Prostate gland (tissue), 2 donors: ENCODE measurements around the gene HEXA. TPM values are rescaled to one million over a fixed set of nuclear protein-coding genes. Genes with fewer than 3 reads are reported as not detected.
A peak's percentile ranks its signal among the peaks of the same experiment; 100 is the strongest.

Experiments
- DNase-seq: peaks from one replicate; pipeline ENCODE4 v3.0.0-alpha.2; 2019; ENCODE audit warnings: low spot score
- H3K27ac ChIP-seq, 2 donors: fragments of 200-600 bp; sonication (generic); 2 replicates each; pipeline ENCODE4 v1.5.1; 2017 to 2019
- H3K27me3 ChIP-seq: fragments of 200-600 bp; sonication (generic); replicated peaks from 2 replicates; pipeline ENCODE4 v1.5.1; 2019; ENCODE audit not compliant: insufficient read depth
- H3K36me3 ChIP-seq, 2 donors: fragments of 200-600 bp; sonication (generic); 1 replicate in 1 of 2; 2 replicates in 1 of 2; pipeline versions ENCODE4 v1.5.1 to v1.8.1; 2017 to 2019
- H3K4me1 ChIP-seq: fragments of 200-600 bp; sonication (generic); replicated peaks from 2 replicates; pipeline ENCODE4 v1.5.1; 2019
- H3K4me3 ChIP-seq, 2 donors: fragments of 200-600 bp; sonication (generic); 2 replicates each; pipeline ENCODE4 v1.5.1; 2017 to 2019
- H3K9me3 ChIP-seq: fragments of 200-600 bp; sonication (generic); 2 replicates; pipeline ENCODE4 v1.5.1; 2017
- CTCF ChIP-seq, 4 experiments: fragments of 200-600 bp in 2 of 4; fragments of 450-650 bp in 2 of 4; sonication (generic) in 2 of 4; IDR thresholded peaks; 1 replicate in 3 of 4; 2 replicates in 1 of 4; pipeline ENCODE4 v1.5.1; 2016 to 2019; ENCODE audit warnings: antibody characterized with exemption in 4 of 4, mild to moderate bottlenecking in 2 of 4, moderate library complexity in 2 of 4
- POLR2A ChIP-seq: fragments of 450-650 bp; IDR thresholded peaks from one replicate; pipeline ENCODE4 v1.6.1; 2016; ENCODE audit warnings: antibody characterized with exemption, mild to moderate bottlenecking
- POLR2AphosphoS5 ChIP-seq: sonication (generic); formaldehyde crosslinking; IDR thresholded peaks from one replicate; pipeline ENCODE4 v1.6.1; 2017; ENCODE audit warnings: antibody characterized with exemption
- WGBS: methylation state at CpG from one replicate; pipeline ENCODE4 v1.1.5; 2018; 5-methylcytosine and 5-hydroxymethylcytosine counted together
- intact Hi-C: fragments of 100-400 bp; cut with DNase I; formaldehyde crosslinking; loops from one replicate; pipeline ENCODE4 v1.14.2; 2022
- total RNA-seq, 2 donors: library from RNA; depleted of rRNA; stranded (reverse); fragments of >200 nt; gene quantifications; one replicate each; pipeline ENCODE4 v1.1.0, GENCODE V29; 2016

HEXA gene
- total RNA-seq, 2 donors from 2014 or later = 78.1 to 176 TPM

DNA sequence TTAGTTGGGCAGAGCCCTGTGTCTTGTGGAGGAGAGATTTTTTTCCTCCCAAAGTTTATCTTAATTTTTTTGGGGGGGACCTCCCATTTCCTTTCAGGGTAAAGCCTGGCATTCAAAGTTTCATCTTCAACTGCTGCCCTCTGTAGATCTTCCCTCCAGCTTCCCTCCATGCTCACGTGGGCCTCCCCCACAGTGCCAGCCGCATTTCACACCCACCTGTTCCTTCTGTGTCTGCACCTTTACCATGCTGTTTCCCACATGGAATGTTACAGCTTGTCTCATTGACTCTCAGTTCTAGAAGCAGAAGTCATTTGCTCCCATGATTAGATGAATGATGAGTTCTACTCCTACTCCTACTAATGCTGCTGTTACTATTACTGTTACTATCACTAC is 62.4 kb downstream of the HEXA start:
- intact Hi-C loops = loop anchor here (10.0 kb wide), 1 partner anchor 61 kb away; the partner anchor contains the start of gene HEXA
- DNase-seq = no peak
- Histone ChIP-seq H3K4me3 (no peak overlapping the region), H3K36me3 (no peaks in the 10 kb centered on the region), H3K27me3 (no peaks in the 10 kb centered on the region), H3K9me3 (no peaks in the 10 kb centered on the region), H3K27ac (no peak overlapping the region), H3K4me1 (no peaks in the 10 kb centered on the region)
- WGBS = 77% methylated on average over 2 of the region's 2 CpGs
- TF ChIP-seq CTCF (IDR thresholded peaks at IDR 0.05) = no peak

DNA sequence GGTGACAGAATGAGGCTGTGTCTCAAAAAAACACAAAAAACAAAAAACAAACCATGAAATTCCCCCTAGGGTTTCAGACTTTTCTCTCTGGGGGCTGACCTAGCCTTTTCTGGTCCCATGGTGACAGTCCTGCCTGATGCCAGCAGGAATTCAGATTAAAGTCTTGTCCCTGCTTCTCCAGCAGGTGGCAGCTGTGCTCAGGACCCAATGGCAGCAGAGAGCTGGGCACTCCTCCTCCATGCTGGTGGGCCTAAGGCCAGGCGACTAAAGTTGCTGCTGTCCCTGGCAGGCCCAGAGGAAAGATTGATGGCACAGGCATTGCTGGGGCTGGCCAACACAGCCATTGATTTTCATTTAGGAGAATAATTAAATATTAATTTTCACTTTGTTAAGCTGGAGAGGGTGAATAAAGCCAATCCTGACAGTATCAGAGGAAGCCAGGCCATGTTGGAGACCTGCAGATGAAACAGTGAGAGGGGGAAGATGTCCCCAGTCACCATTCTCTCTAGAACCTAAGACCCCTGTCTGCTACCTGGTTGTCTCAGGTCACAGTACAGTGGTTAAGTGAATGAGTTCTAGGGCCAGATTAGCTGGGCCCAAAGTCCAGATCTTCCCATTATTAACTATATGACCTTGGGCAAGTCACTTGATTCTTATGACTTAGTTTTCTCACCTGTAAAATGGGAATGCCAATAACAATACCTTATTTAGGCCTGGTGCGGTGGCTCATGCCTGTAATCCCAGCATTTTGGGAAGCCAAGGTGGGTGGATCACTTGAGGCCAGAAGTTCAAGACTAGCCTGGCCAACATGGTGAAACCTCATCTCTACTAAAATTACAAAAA is 63.0 kb downstream of the HEXA start:
- H3K9me3 ChIP-seq = no peaks in the 10 kb centered on the region
- WGBS = 50% methylated on average over 2 of the region's 2 CpGs
- H3K4me3 ChIP-seq = no peak overlapping the region
- TF ChIP-seq POLR2A = no peak
- TF ChIP-seq CTCF (IDR thresholded peaks at IDR 0.05) = peak in 3 of 4 experiments; percentile 54 to 78 (median 72)
- peak; percentile 42 for TF ChIP-seq POLR2AphosphoS5
- peak; percentile 52 for DNase-seq
- H3K4me1 ChIP-seq = no peaks in the 10 kb centered on the region
- no peaks in the 10 kb centered on the region for H3K36me3 ChIP-seq
- H3K27me3 ChIP-seq = no peaks in the 10 kb centered on the region
- no peak overlapping the region for H3K27ac ChIP-seq
- intact Hi-C loops = loop anchor here (10.0 kb wide), 1 partner anchor 62 kb away; the partner anchor contains the start of gene HEXA

GRCh38 chr15:72307026-72307425 is 68.8 kb downstream of the HEXA start:
- no peak for DNase-seq
- Histone ChIP-seq H3K9me3 (no peaks in the 10 kb centered on the region), H3K4me1 (no peaks in the 10 kb centered on the region), H3K27ac (no peak overlapping the region), H3K4me3 (no peak overlapping the region), H3K36me3 (no peaks in the 10 kb centered on the region), H3K27me3 (no peaks in the 10 kb centered on the region)
- intact Hi-C loops = no loop called here
- WGBS = 61% methylated on average over 5 of the region's 5 CpGs
- TF ChIP-seq POLR2A = no peak
- no peak for TF ChIP-seq CTCF (IDR thresholded peaks at IDR 0.05)
- no peak for TF ChIP-seq POLR2AphosphoS5

- no peaks in the 10 kb centered on the region for H3K9me3 ChIP-seq
- no peak for TF ChIP-seq CTCF (IDR thresholded peaks at IDR 0.05)
- no peak for TF ChIP-seq POLR2AphosphoS5
- TF ChIP-seq POLR2A = no peak
- intact Hi-C loops = no loop called here
- no peaks in the 10 kb centered on the region for H3K27me3 ChIP-seq
- H3K4me3 ChIP-seq = no peak overlapping the region
- no peak overlapping the region for H3K27ac ChIP-seq
- no peaks in the 10 kb centered on the region for H3K4me1 ChIP-seq
- 56% methylated on average over 10 of the region's 10 CpGs for WGBS
- no peaks in the 10 kb centered on the region for H3K36me3 ChIP-seq
- no peak for DNase-seq
Observed at GRCh38 chr15:72306211-72306785, 69.5 kb downstream of the HEXA start.

DNA sequence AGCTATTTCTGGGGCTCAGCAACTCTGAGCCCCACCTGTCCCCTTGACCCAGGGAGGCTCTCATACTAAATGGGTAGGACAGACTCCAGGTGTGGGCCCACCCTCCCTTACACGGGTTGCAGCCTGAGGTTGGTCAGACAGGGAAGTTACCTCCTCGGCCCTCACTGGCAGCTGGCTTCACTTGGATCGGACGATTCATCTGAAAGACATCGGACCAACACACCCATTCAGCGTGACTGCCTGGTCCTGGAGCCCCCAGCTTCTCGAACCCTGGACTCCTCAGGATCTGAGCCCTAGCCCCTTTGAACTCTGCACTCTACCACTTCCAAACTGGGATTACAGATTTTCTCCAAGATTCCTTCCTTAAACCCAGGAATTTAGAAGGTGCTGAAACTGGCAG is 71.2 kb downstream of the HEXA start:
- intact Hi-C loops = no loop called here
- H3K27me3 ChIP-seq = no peaks in the 10 kb centered on the region
- 87% methylated on average over 7 of the region's 7 CpGs for WGBS
- H3K4me1 ChIP-seq = no peaks in the 10 kb centered on the region
- H3K9me3 ChIP-seq = no peaks in the 10 kb centered on the region
- H3K27ac ChIP-seq = no peak overlapping the region
- TF ChIP-seq POLR2AphosphoS5 = no peak
- TF ChIP-seq CTCF (IDR thresholded peaks at IDR 0.05) = no peak
- no peak for TF ChIP-seq POLR2A
- no peak for DNase-seq
- no peaks in the 10 kb centered on the region for H3K36me3 ChIP-seq
- H3K4me3 ChIP-seq = no peak overlapping the region
